ENCODE data around the gene UBE2E3.

The UBE2E3 gene

DNA sequence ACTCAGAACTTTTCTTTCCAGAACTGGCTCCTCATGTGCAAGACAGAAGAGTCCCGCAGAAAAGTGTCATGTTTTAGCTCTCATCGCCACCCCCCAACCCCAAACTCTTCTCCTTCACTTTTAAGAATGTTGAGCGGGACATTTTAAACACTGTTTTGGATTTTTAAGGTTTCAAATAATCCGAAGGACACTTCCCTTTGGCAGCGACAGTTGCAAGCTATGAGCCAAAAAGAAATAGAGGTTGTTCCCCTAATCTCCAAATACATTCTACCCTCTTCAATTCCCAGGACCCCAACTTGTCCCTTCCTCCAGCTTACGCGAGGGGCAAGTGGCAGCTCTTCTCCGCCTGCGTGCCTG is 678 bp upstream of the UBE2E3 start:
- DNase-seq: no peak

DNA sequence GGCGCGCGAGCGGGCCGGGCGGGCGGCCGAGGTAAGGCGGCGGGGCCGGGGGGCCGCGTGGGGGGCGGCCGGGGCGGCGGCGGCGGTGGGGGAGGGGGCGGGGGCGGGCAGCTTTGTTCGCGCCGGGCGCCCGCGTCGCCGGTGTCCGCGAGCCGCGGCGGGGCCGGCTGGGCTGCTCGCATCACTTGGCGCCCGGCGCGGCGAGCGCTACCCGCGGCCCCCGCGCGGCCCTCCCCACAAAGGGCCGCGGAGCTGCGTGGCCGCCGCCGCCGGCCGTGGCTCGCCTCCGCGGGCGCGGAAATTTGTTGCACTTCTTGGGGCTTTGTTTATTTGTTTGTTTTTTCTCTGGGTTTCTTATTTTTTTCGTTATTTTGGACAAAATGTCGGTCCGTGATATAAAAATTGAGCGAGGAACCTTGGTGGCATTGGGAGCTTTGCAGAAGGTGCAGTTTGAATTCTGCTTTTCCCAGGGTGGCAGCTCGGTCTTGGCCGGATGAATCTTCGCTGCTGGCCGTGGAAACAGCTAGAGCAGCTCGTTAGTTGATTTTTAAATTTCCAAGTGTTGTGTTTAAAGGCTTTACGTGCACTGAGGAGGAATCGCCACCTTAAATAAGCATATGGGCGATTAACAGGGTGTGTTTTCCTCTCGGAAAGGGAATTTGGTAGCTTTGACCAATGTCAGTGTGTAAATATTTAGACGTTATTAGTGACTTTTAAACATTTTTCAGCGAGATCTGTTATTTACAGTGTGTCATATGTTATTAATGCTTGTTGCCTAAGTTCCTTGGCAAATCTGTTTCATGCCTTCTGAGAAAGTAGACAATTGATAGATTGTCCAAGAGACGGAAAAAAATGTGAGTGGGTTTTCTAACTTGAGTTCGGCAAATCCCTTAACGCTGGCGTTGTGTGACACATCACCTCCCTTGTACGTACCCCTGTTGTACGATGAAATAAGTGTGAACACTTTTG is 822 bp downstream of the UBE2E3 start:
- no peak for DNase-seq

DNA sequence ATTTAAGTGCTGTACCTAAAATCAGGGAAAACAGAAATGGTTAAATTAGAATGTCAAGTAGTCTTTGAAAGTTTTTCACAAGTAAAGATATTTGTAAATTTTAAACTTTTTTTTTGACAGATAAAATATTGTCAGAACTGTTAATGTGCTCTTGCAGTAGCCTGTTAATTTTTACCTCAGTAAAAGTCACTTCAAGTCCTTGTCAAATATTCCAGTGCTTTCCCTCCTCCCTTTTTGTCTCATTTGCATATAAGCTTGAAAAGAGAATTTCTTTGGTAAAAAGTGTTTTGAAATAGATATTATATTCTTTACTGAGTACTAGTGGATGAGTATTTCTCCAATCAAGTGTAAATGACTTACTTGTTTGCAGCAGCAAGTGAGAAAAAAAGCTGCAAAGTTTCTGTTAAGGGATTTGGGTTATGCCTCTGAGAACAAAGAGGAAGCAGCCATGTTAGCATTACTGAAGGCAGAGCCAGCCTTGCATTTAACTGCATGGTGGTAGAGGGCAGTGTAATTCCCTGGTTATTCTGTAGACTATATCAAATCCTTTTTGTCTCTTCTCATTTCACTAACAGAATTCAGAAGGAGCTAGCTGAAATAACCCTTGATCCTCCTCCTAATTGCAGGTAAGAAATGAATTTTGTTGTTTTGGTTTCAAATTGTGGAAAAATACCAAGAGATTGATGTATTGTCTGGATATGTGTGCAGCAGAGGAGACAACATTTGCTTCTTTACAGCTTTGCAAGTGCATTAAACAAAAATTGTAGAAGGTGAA is 3.2 kb downstream of the UBE2E3 start:
- peak; percentile 33 for DNase-seq

GRCh38 chr2:180985771-180986395 is 5.5 kb downstream of the UBE2E3 start:
- DNase-seq: no peak

DNA sequence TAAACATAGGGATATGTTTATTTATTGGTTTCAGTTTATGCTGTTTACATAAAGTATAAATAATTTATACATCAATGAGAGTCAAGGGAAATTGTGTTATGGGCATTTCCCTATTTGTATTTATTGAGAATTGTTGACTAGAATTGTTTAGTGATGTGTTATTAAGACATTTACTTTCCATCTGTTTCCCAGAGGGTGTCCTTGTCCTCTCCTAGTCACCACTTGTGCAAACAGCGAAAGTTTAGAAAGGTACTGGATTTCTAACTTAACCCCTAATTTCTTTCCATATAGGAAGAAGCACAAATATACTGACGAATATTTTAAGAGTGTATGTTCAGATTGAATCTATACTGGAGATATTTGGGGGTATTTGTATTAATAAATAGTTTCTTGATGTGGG is 6.7 kb downstream of the UBE2E3 start:
- no peak for DNase-seq

GRCh38 chr2:180990337-180990736 is 9.9 kb downstream of the UBE2E3 start:
- DNase-seq: no peak

DNA sequence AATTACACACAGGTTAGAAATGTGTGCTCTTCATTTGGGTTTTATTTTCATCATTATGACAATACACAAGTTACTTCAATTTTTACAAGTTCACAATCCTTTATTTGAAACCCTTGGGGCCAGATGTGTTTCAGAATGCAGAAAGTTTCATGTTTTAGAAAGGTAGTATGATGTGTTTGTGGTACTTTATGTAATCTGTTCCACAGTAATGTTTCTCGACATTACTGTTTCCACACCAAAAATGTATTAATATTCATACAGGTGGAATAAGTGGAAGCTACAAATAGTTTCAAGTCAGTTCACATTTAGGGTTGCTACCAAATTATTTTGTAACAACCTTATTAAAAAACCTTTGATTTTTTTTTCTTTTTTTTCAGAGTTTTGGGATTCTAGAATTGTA is 10.4 kb downstream of the UBE2E3 start:
- no peak for DNase-seq

- DNase-seq: no peak
Observed at GRCh38 chr2:180991361-180991760, 11.0 kb downstream of the UBE2E3 start.

- DNase-seq: no peak
Observed at GRCh38 chr2:180991820-180992219, 11.4 kb downstream of the UBE2E3 start.

- no peak for DNase-seq
Observed at GRCh38 chr2:180992994-180993393, 12.6 kb downstream of the UBE2E3 start.

DNA sequence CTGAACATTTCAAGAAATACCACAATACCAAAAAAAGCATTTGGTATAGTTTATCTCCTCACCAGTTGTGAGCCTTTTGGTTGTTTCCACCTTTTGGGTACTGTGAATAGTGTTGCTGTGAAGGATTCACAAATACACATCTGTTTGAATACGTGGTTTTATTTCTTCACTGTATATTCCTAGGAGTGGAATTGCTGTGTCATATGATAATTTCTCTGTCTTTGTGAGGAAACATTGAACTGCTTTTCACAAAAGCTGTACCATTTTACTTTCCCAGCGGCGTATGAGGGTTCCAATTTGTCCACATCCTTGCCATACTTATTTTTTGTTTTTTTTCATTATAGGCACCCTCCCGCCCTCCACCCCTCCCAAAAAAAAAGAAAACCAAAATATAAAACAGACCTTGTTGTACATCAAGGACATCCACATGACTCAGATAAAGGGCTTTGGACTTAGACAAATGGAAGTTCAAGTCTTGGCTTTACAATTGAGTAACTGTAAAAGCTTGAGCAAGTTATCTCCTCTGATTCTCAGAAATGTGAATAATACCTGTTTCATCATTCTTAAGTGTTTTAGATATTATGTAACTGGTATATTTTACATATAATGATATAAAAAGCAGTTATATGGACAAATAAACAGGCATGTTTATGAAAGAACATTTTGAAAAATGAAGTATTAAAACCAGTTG is 19.0 kb downstream of the UBE2E3 start:
- no peak for DNase-seq

GRCh38 chr2:181004647-181005325 is 24.4 kb downstream of the UBE2E3 start:
- no peak for DNase-seq

DNA sequence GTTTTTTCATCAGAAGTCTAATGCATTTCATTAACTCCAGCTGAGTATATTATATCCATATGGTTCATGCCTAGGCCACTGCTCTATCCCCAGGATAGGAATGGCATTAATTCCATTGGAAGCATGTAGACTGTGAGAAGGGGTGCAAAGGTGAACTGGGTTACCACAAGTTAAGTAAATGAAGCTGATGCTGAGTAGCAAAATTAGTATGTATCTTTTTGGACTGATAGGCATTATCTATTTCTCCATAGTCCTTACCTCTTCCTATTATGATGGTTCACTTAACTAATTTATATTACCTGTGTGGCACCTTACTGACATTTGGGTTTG is 24.9 kb downstream of the UBE2E3 start:
- DNase-seq: no peak

- DNase-seq: no peak
Observed at GRCh38 chr2:181005809-181006208, 25.4 kb downstream of the UBE2E3 start.

- DNase-seq: no peak
Observed at GRCh38 chr2:181007086-181007837, 26.9 kb downstream of the UBE2E3 start.

GRCh38 chr2:181008407-181008806 is 28.0 kb downstream of the UBE2E3 start:
- no peak for DNase-seq

- DNase-seq: no peak
Observed at GRCh38 chr2:181021199-181021789, 40.9 kb downstream of the UBE2E3 start.

DNA sequence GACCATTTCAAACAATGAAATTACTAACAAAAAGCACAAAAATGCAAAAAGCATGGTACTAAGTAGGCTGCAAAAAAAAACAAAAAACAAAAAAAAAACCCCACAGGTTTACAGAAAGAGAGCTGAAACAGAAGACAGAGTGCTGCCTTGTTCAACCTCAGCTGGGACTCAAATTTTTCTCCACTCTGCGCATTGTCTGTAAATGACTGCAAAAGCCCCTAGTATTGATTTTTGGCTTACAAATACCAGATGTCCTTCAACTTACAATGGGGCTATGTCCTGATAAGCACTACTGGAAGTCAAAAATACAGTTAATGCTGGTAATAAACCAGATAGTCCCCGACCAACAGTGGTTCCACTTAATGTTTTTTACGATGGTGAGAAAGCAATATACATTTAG is 42.2 kb downstream of the UBE2E3 start:
- DNase-seq: no peak

GRCh38 chr2:181025004-181025403 is 44.6 kb downstream of the UBE2E3 start:
- no peak for DNase-seq

DNA sequence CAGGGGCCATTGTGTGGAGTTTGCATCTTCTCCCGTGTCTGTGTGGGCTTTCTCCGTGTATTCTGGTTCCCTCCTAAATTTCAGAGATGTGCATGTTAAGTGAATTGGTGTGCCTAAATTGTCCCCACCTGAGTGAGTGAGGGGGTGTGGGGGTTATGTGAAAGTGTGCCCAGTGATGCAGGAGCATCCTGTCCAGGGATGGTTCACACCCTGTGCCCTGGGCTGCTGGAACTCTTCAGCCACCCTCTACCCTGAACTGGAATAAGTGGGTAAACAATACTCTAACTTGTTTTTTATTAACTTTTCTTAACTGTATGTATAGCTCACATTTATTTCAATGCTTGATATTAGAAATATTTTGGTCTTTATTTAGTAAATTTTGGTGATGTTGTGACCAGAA is 56.0 kb downstream of the UBE2E3 start:
- DNase-seq: no peak

DNA sequence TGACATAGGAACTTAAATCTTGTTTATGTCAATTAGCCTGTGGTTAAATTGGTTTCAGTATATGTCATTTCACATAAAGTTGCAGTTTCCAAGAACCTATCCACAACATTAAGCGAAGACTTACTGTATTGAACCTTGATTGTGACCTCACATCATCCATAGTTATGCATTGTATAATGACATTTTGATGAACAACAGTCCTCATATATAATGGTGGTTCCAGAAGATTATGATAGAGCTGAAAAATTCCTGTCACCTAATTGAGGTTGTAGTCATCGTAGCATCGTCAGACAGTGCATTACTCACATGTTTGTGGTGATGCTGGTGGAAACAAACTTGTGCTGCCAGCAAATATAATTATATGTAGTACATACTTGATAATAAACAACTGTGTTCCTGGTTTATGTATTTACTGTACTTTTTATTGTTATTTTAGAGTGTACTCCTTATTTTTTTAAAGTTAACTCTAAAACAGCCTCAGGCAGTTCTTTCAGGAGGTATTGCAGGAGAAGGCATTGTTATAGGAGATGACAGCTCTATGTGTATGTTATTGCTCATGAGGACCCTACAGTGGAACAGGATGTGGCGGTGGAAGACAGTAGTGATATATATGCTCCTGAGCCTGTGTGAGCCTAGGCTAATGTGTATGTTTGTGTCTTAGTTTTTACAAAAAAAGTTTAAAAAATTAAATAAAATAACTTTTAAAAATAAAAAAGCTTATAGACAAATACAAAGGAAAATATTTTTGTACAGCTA is 56.6 kb downstream of the UBE2E3 start:
- peak; percentile 17 for DNase-seq
